Epithelial cell of esophagus (primary cell): ENCODE results near the gene GALNTL6.

Experiments used
- DNase-seq: peaks from one replicate; pipeline ENCODE4 v3.0.0; 2010; ENCODE audit warnings: low read depth
- H3K4me3 ChIP-seq: 2 replicates; pipeline ENCODE4 v1.5.1; 2011; ENCODE audit warnings: mild to moderate bottlenecking, low read length, control low read depth
- CTCF ChIP-seq: IDR thresholded peaks from 2 replicates; pipeline ENCODE4 v1.5.1; 2011; ENCODE audit warnings: low read depth, mild to moderate bottlenecking, low read length, control low read depth, inconsistent platforms; ENCODE audit not compliant: insufficient read depth; ENCODE audit errors: missing control alignments

GALNTL6 gene

DNA sequence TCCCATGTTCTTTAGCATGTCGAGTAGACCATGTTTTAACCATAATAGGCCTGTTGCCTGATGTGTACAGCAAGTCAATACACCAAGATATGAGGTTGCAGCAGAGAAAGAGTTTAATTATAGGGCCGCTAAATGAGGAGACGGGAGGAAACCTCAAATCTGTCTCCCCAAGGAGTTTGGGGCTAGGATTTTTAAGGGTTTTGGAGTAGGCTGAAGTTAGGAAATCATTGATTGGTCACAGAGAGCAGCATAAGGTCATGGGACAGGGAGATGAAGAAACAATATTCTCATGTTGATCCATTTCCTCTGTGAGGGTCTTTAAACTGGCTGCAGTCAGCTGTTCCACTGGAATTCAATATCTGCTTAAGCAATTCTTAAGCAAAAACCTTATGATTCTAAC, 1195.2 kb downstream of the GALNTL6 start:
- DNase-seq = no peak
- no peak for TF ChIP-seq CTCF
- no peak overlapping the region for H3K4me3 ChIP-seq

GRCh38 chr4:173009129-173009823, 1196.1 kb downstream of the GALNTL6 start:
- H3K4me3 ChIP-seq = no peak overlapping the region
- TF ChIP-seq CTCF = no peak
- no peak for DNase-seq

DNA sequence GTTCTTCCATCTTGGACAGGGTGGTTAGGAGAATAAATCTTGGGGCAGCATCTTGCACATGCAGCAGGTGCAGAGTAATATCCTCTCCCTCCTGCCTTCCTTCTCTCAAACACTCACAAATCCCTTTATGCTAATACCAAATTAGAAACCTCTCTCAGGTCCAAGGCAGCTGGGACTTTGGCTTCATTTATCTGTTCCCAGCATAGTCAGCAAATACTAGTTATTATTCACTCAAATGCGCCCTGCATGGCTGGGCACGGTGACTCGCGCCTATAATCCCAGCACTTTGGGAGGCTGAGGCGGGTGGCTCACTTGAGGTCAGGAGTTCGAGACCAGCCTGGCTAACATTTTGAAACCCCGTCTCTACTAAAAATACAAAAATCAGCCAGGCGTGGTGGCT, 1199.4 kb downstream of the GALNTL6 start:
- H3K4me3 ChIP-seq = no peak overlapping the region
- DNase-seq = no peak
- TF ChIP-seq CTCF = no peak

- TF ChIP-seq CTCF = peak; percentile 68
- peak; percentile 47 for DNase-seq
Observed at GRCh38 chr4:173013232-173013930, 1200.2 kb downstream of the GALNTL6 start.

DNA sequence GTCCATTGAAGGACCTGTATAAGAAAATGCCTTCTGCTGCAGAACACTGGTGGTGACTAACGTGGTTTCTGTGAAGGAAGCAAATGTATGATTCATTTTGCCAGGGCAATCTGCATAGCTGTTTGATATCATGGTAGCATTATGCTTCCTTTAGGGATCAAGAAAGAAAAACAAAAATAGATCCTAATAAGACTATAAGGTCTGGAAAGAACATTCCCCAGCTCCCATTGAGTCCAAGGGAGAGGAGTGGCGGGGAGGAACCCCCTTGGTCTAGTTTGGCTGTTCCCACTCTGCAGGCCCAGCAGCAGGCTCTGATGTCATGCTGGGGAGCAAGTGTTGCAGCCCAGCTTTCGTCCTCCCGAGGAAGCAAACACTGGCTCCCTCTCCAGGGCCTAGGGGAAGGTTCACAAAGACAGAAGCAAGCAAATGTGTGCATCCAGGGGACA, 1200.9 kb downstream of the GALNTL6 start:
- peak; percentile 50 for TF ChIP-seq CTCF
- peak; percentile 90 for DNase-seq
- H3K4me3 ChIP-seq = no peak overlapping the region

More at GRCh38 chr4:173013232-173013930, 1200.2 kb downstream of the GALNTL6 start:
- no peak overlapping the region for H3K4me3 ChIP-seq

- H3K4me3 ChIP-seq = no peak overlapping the region
- no peak for DNase-seq
- TF ChIP-seq CTCF = no peak
Observed at GRCh38 chr4:173014836-173015235, 1201.6 kb downstream of the GALNTL6 start.
